PFSK-1 (cell line): ENCODE data around the gene KAZN.

Experiments
- POLR2AphosphoS5 ChIP-seq: IDR thresholded peaks from 2 replicates; pipeline ENCODE4 v1.6.1; 2012; ENCODE audit warnings: low read depth, mild to moderate bottlenecking, control low read depth, low read length, moderate library complexity
- TAF1 ChIP-seq: IDR thresholded peaks from 2 replicates; pipeline ENCODE4 v1.6.1; 2012; ENCODE audit warnings: low read length, control low read depth, borderline replicate concordance; ENCODE audit not compliant: insufficient read depth

DNA sequence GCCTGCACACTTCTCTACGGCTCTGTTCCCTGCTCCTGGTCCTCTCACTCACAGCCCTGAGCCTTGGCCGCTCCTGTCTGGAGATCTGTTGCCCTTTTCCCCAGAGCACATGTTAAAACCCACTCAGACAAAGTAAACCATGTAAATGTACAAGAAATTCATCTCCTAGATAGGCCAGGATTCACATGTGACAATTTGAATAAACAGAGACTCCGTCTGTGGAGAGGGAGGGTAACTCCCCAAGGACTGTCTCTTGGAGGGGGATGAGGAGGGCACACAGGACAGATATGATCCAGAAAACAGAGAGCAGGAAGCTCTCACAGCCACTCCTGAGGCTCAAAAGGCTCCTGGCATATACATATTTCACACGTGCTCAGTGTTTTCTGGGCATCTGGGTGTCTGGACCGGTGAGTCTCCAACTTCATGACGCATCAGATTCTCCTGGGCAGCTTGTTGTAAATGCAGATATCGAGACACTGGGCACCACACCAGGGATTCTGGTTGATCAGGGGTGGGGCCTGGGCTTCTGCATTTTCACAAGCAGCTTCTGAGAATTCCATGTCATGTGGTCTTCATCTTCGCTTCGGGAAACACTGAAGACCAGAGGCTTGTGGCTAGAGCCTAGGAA is 6.4 kb upstream of the KAZN start:
- TF ChIP-seq TAF1 = no peak
- no peak for TF ChIP-seq POLR2AphosphoS5
